ENCODE measurements around the gene DLK1. TPM values are rescaled to one million over a fixed set of nuclear protein-coding genes. Genes with fewer than 3 reads are reported as not detected.

The DLK1 gene
- total RNA-seq, 1 donor from 2014 or later = 1.3 TPM

GRCh38 chr14:100715803-100716202 lies 10.9 kb upstream of the DLK1 start:
- Mint-ChIP-seq H3K4me1 (ENCODE audit: unreplicated experiment) (peaks cover 22% of the 10 kb centered on the region), H3K27ac (ENCODE audit: unreplicated experiment) (no peak overlapping the region), H3K36me3 (ENCODE audit: low read depth, unreplicated experiment) (peaks cover 10% of the 10 kb centered on the region), H3K9me3 (ENCODE audit: unreplicated experiment) (no peaks in the 10 kb centered on the region), H3K4me3 (ENCODE audit: unreplicated experiment) (peak overlapping the region; percentile 70), H3K27me3 (ENCODE audit: unreplicated experiment) (peaks cover 16% of the 10 kb centered on the region)
- no peak for TF ChIP-seq CTCF (IDR thresholded peaks at IDR 0.05; ENCODE audit: unreplicated experiment)
- no peak for DNase-seq (ENCODE audit: low spot score)

- Mint-ChIP-seq H3K4me3 (ENCODE audit: unreplicated experiment) (no peak overlapping the region), H3K36me3 (ENCODE audit: low read depth, unreplicated experiment) (peaks cover 10% of the 10 kb centered on the region), H3K9me3 (ENCODE audit: unreplicated experiment) (no peaks in the 10 kb centered on the region), H3K27ac (ENCODE audit: unreplicated experiment) (no peak overlapping the region), H3K4me1 (ENCODE audit: unreplicated experiment) (peaks cover 13% of the 10 kb centered on the region), H3K27me3 (ENCODE audit: unreplicated experiment) (peaks cover 16% of the 10 kb centered on the region)
- DNase-seq (ENCODE audit: low spot score) = no peak
- TF ChIP-seq CTCF (IDR thresholded peaks at IDR 0.05; ENCODE audit: unreplicated experiment) = no peak
Observed at GRCh38 chr14:100717386-100717785, 9.3 kb upstream of the DLK1 start.

GRCh38 chr14:100719976-100720520 lies 6.6 kb upstream of the DLK1 start:
- H3K27ac Mint-ChIP-seq (ENCODE audit: unreplicated experiment) = no peak overlapping the region
- H3K36me3 Mint-ChIP-seq (ENCODE audit: low read depth, unreplicated experiment) = peaks cover 10% of the 10 kb centered on the region
- TF ChIP-seq CTCF (IDR thresholded peaks at IDR 0.05; ENCODE audit: unreplicated experiment) = no peak
- no peaks in the 10 kb centered on the region for H3K9me3 Mint-ChIP-seq (ENCODE audit: unreplicated experiment)
- no peak overlapping the region for H3K4me3 Mint-ChIP-seq (ENCODE audit: unreplicated experiment)
- no peak for DNase-seq (ENCODE audit: low spot score)
- peaks cover 13% of the 10 kb centered on the region for H3K27me3 Mint-ChIP-seq (ENCODE audit: unreplicated experiment)
- peaks cover 13% of the 10 kb centered on the region for H3K4me1 Mint-ChIP-seq (ENCODE audit: unreplicated experiment)

- Mint-ChIP-seq H3K27ac (ENCODE audit: unreplicated experiment) (no peak overlapping the region), H3K36me3 (ENCODE audit: low read depth, unreplicated experiment) (peaks cover 8% of the 10 kb centered on the region), H3K27me3 (ENCODE audit: unreplicated experiment) (peaks cover 24% of the 10 kb centered on the region), H3K9me3 (ENCODE audit: unreplicated experiment) (no peaks in the 10 kb centered on the region), H3K4me1 (ENCODE audit: unreplicated experiment) (peaks cover 22% of the 10 kb centered on the region), H3K4me3 (ENCODE audit: unreplicated experiment) (no peak overlapping the region)
- TF ChIP-seq CTCF (IDR thresholded peaks at IDR 0.05; ENCODE audit: unreplicated experiment) = no peak
- DNase-seq (ENCODE audit: low spot score) = no peak
Observed at GRCh38 chr14:100721568-100721967, 5.1 kb upstream of the DLK1 start.

GRCh38 chr14:100722367-100722766 lies 4.3 kb upstream of the DLK1 start:
- no peak for DNase-seq (ENCODE audit: low spot score)
- Mint-ChIP-seq H3K9me3 (ENCODE audit: unreplicated experiment) (no peaks in the 10 kb centered on the region), H3K4me1 (ENCODE audit: unreplicated experiment) (peaks cover 23% of the 10 kb centered on the region), H3K4me3 (ENCODE audit: unreplicated experiment) (no peak overlapping the region), H3K36me3 (ENCODE audit: low read depth, unreplicated experiment) (peaks cover 8% of the 10 kb centered on the region), H3K27ac (ENCODE audit: unreplicated experiment) (no peak overlapping the region), H3K27me3 (ENCODE audit: unreplicated experiment) (peaks cover 25% of the 10 kb centered on the region)
- TF ChIP-seq CTCF (IDR thresholded peaks at IDR 0.05; ENCODE audit: unreplicated experiment) = no peak
